NCI-H1105 (cell line): Measurements from ENCODE around the gene RARG.
"Not testable (repeated sequence)": the region's sequence is repeated elsewhere in the genome, so short reads cannot be mapped to it uniquely, and the experiment has no call there.

Experiments
- DNase-seq: peaks from one replicate; lab custom pipeline; 2025; lab: John Stamatoyannopoulos, UW

The RARG gene

GRCh38 chr12:53169644-53170043 lies 62.4 kb downstream of the RARG start:
- no peak for DNase-seq

- no peak for DNase-seq
Observed at GRCh38 chr12:53166837-53167236, 65.2 kb downstream of the RARG start.

GRCh38 chr12:53163008-53163407 lies 69.0 kb downstream of the RARG start:
- not testable (repeated sequence) for DNase-seq

DNA sequence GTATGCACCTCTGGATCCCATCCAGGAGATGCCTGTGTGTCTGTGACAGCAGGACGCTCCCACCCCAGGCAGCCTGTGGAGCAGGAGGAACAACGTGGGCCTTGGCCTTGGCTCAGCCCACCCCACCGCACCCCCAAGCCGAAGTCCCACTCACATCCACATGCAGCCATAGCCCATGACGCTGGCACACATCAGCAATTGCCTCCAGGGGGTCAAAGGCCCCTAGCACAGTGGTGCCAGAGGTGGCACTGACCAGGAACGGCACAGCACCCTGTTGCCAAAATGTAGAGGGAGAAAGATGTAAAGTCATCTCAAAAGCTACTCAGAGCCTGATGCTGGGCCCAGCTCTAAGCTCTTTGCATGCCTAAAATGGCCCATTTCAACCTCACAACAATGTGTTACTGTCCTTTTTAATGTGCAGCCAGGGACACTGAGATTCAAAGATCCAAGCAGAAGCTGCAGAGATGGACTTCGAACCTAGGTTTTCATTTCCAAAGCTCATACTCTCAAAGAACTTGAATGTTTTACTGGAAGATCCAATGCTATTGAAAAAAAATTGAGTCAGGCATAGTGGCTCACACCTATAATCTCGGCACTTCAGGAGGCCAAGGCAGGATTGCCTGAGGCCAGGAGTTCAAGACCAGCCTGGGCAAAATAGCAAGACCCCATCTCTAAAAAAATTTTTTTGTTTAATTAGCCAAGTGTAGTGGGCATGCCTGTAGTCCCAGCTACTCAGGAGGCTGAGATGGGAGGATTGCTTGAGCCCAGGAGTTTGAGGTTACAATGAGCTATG lies 70.7 kb downstream of the RARG start:
- DNase-seq, result no peak

DNA sequence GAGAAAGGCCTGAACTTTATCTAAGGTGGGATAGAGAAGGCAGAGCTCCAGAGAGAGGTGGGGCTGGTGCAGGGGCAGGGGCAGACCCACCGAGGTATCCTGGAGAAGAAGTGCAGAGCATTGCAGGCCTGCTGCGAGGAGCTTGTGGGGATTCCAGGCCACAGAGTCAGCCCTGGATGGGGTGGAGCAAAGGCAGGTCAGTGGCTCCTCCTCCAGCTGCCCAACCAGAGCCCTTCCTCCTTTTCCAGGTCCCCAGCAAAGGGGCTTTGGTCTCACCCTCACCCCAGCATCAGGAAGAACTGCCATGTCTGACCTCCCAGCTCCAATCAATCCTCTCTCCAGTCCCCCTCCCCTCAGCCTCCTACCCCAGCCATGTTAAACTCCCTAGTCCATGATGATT lies 71.3 kb downstream of the RARG start:
- no peak for DNase-seq
